Endothelial cell of umbilical vein (primary cell): Measurements from ENCODE around the gene NUS1.

Source experiments
- CTCF ChIP-seq, 2 donors: IDR thresholded peaks; 1 replicate in 1 of 2; 2 replicates in 1 of 2; pipeline ENCODE4 v1.5.1; 2011; ENCODE audit warnings: low read length in 2 of 2, mild to moderate bottlenecking in 2 of 2, moderate library complexity in 2 of 2, control low read depth in 1 of 2, inconsistent platforms in 1 of 2, low read depth in 1 of 2; ENCODE audit not compliant: insufficient read depth in 1 of 2; ENCODE audit errors: extremely low read depth in 1 of 2
- EZH2 ChIP-seq: IDR thresholded peaks from 2 replicates; pipeline ENCODE4 v1.6.1; 2012; ENCODE audit warnings: borderline replicate concordance, low read depth, mild to moderate bottlenecking, moderate library complexity, low read length, inconsistent platforms; ENCODE audit not compliant: severe bottlenecking
- POLR2A ChIP-seq: IDR thresholded peaks from 2 replicates; pipeline ENCODE4 v1.6.1; 2012; ENCODE audit warnings: low read depth, mild to moderate bottlenecking, control low read depth, low read length

DNA sequence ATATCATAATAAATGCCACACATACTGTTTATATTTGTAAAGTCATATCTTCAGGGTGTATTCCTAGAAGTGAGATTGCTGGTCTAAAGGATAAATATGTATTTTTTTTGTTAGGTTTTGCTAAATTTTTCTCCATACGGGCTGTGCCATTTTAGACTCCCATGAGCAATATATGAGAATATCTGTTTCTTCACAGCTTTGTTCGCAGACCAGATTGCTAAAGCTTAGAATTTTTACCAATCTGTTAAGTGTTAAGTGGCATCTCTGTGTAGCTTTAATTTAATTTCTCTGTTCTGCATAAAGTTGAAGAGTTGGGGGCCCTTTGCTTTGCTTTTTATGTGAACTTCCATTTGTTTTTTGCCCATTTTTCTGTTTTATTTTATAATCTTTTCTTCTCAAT lies 32.3 kb upstream of the NUS1 start:
- TF ChIP-seq CTCF (IDR thresholded peaks at IDR 0.05; ENCODE audit: extremely low read depth in 1 of 2, insufficient read depth in 1 of 2, low read depth in 1 of 2, low read length in 2 of 2) (no peak), POLR2A (no peak), EZH2 (no peak)
